Measurements from ENCODE around the gene OR10A2. TPM values are rescaled to one million over a fixed set of nuclear protein-coding genes. Genes with fewer than 3 reads are reported as not detected.
"Not testable (repeated sequence)": the region's sequence is repeated elsewhere in the genome, so short reads cannot be mapped to it uniquely, and the experiment has no call there.

OR10A2 gene
- polyA plus RNA-seq, 4 donors: 0.04 TPM; not detected in 3

- DNase-seq (ENCODE audit: low read depth in 4 of 4, low spot score in 3 of 4): no peak
Measured at GRCh38 chr11:6882751-6883150, 19.9 kb downstream of the OR10A2 start.

GRCh38 chr11:6887711-6888110, 24.9 kb downstream of the OR10A2 start:
- DNase-seq (ENCODE audit: low read depth in 4 of 4, low spot score in 3 of 4): not testable (repeated sequence)

GRCh38 chr11:6888830-6889229, 26.0 kb downstream of the OR10A2 start:
- DNase-seq (ENCODE audit: low read depth in 4 of 4, low spot score in 3 of 4): no peak

GRCh38 chr11:6889835-6890234, 27.0 kb downstream of the OR10A2 start:
- DNase-seq (ENCODE audit: low read depth in 4 of 4, low spot score in 3 of 4): no peak

GRCh38 chr11:6892400-6892799, 29.5 kb downstream of the OR10A2 start, which contains the start of gene OR2D2:
Gene OR2D2 (minus strand): TSS chr11:6892500. CDS start chr11:6892500, 0 bp downstream.
- no peak for DNase-seq (ENCODE audit: low read depth in 4 of 4, low spot score in 3 of 4)

GRCh38 chr11:6894097-6894496, 31.2 kb downstream of the OR10A2 start:
- no peak for DNase-seq (ENCODE audit: low read depth in 4 of 4, low spot score in 3 of 4)

- no peak for DNase-seq (ENCODE audit: low read depth in 4 of 4, low spot score in 3 of 4)
Measured at GRCh38 chr11:6895010-6895409, 32.2 kb downstream of the OR10A2 start.

GRCh38 chr11:6898911-6899310, 36.1 kb downstream of the OR10A2 start:
- DNase-seq (ENCODE audit: low read depth in 4 of 4, low spot score in 3 of 4): no peak

GRCh38 chr11:6900327-6900999, 37.6 kb downstream of the OR10A2 start:
- no peak for DNase-seq (ENCODE audit: low read depth in 4 of 4, low spot score in 3 of 4)

GRCh38 chr11:6904804-6905203, 41.9 kb downstream of the OR10A2 start:
- DNase-seq (ENCODE audit: low read depth in 4 of 4, low spot score in 3 of 4): not testable (repeated sequence)

GRCh38 chr11:6911378-6911777, 48.5 kb downstream of the OR10A2 start:
- no peak for DNase-seq (ENCODE audit: low read depth in 4 of 4, low spot score in 3 of 4)

GRCh38 chr11:6911948-6912347, 49.1 kb downstream of the OR10A2 start:
- DNase-seq (ENCODE audit: low read depth in 4 of 4, low spot score in 3 of 4): no peak

GRCh38 chr11:6919698-6920097, 56.8 kb downstream of the OR10A2 start:
- no peak for DNase-seq (ENCODE audit: low read depth in 4 of 4, low spot score in 3 of 4)

GRCh38 chr11:6920702-6921101, 57.8 kb downstream of the OR10A2 start, which contains the start of gene OR2D3:
Gene OR2D3 (plus strand): TSS chr11:6921002. CDS start chr11:6921002, 0 bp downstream.
- no peak for DNase-seq (ENCODE audit: low read depth in 4 of 4, low spot score in 3 of 4)

Other genes starting within 250 kb of the OR10A2 start
- 100 to 1,000 TPM; 123 to 144 (median 129) TPM for gene TPP1, start 243.6 kb upstream of the OR10A2 start, polyA plus RNA-seq (ENCODE audit: insufficient read length in 4 of 4)
- 10 to 100 TPM; 33.1 to 39.1 (median 33.5) TPM for gene DCHS1, start 207.2 kb upstream of the OR10A2 start, polyA plus RNA-seq (ENCODE audit: insufficient read length in 4 of 4)
- 10 to 100 TPM; 71.2 to 82.0 (median 73.2) TPM for gene MRPL17, start 179.7 kb upstream of the OR10A2 start, polyA plus RNA-seq (ENCODE audit: insufficient read length in 4 of 4)
- gene OR2AG2, start 91.1 kb upstream of the OR10A2 start, polyA plus RNA-seq (ENCODE audit: insufficient read length in 4 of 4): under 1 TPM in 3 of 4 donors, not detected in 1; 0.08 to 0.11 (median 0.09) TPM
- under 1 TPM in 1 of 4 donors, not detected in 3; 0.06 TPM for gene OR2AG1, start 80.0 kb upstream of the OR10A2 start, polyA plus RNA-seq (ENCODE audit: insufficient read length in 4 of 4)
- gene OR6A2, start 63.4 kb upstream of the OR10A2 start, polyA plus RNA-seq (ENCODE audit: insufficient read length in 4 of 4): under 1 TPM in 2 of 4 donors, not detected in 2; 0.01 to 0.04 TPM
- gene OR10A5, start 17.4 kb upstream of the OR10A2 start, polyA plus RNA-seq (ENCODE audit: insufficient read length in 4 of 4): not detected
- gene OR10A4, start 13.6 kb downstream of the OR10A2 start, polyA plus RNA-seq (ENCODE audit: insufficient read length in 4 of 4): not detected
- not detected for gene OR2D2, start 29.4 kb downstream of the OR10A2 start, polyA plus RNA-seq (ENCODE audit: insufficient read length in 4 of 4)
- not detected for gene OR2D3, start 57.9 kb downstream of the OR10A2 start, polyA plus RNA-seq (ENCODE audit: insufficient read length in 4 of 4)
- 1 to 10 TPM; 2.4 to 5.1 (median 3.6) TPM for gene ZNF215, start 63.4 kb downstream of the OR10A2 start, polyA plus RNA-seq (ENCODE audit: insufficient read length in 4 of 4)
- 10 to 100 TPM; 10.9 to 13.2 (median 12.8) TPM for gene ZNF214, start 157.3 kb downstream of the OR10A2 start, polyA plus RNA-seq (ENCODE audit: insufficient read length in 4 of 4)
- gene NLRP14, start 157.4 kb downstream of the OR10A2 start, polyA plus RNA-seq (ENCODE audit: insufficient read length in 4 of 4): under 1 TPM; 0.69 to 0.98 (median 0.81) TPM
- gene RBMXL2, start 225.9 kb downstream of the OR10A2 start, polyA plus RNA-seq (ENCODE audit: insufficient read length in 4 of 4): under 1 TPM; 0.06 to 0.36 (median 0.18) TPM